ENCODE data around the gene KRTAP10-8. TPM values are rescaled to one million over a fixed set of nuclear protein-coding genes. Genes with fewer than 3 reads are reported as not detected.
"Not testable (repeated sequence)": the region's sequence is repeated elsewhere in the genome, so short reads cannot be mapped to it uniquely, and the experiment has no call there.

KRTAP10-8 gene
- total RNA-seq, 2 experiments from 2014 or later, result not detected

DNA sequence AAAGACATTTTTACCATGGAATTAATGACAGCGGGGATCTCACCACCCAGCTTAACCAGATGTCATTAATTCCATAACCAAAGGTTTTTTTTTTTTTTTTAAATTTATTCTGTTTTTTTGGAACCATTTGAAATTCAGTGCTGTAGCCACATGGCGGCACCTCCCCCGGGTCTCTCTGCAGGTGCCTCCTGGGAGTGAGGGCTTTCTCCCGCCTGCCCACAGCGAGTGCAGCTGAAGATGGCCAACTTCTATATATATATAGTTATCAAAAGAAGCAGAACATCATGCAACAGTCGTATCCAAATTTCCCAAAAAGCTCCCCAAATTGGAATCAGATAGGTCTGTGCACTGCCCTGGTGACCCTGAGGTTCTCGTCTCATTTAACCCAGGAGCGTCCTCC lies 3.6 kb downstream of the KRTAP10-8 start:
- CTCF ChIA-PET, result no interaction called here
- POLR2A ChIA-PET, result no interaction called here

DNA sequence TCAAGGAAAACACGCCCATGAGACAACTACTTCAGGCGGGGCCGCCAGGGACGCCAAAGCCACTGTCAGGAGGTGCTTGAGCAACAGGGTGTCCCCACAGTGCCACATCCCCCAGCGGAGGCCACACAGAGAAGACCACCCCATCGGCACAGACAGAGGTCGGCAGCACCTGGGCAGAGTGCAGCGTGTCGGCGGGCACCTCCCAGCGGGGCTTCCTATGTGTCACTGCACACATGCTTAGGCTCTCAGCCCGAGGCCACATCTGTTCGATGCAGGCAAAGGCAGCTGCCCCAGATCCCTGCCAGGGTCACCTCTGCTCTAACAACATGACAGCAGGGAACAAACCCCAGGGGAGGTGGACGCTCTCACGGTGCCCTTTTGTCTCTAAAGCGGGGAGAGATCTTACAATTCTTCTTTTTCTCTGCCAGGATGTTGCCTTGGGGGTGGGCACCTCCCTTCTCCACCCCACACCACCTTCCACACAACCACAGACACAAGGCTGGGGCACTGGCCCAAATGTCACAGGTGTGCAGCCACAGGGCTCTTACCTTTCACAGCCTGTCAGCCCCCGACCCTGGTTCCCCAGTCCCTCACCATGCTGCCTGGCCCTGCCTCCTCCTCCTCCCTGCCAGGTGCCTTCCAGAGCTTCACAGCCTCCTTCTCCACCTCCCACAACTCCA lies 4.2 kb downstream of the KRTAP10-8 start:
- CTCF ChIA-PET, result no interaction called here
- POLR2A ChIA-PET, result no interaction called here

DNA sequence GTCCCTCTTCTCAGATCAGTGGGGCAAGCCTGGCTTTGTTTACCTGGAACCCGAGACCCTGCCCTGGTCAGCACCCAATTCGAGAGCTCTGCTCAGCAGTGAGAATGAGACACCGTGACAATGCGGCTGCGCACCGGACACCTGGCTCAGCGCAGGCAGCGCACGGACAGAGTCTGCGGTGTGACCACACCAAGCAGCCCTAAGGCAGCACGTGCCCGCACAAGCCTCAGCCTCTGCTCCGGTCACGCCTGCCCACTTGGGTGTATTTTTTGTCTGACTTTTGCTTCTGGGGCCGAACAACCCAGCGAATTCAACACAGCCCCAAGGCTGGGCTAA lies 4.7 kb downstream of the KRTAP10-8 start:
- ChIA-PET POLR2A (no interaction called here), CTCF (interaction anchor here (0.6 kb wide), 1 partner anchor 60 kb away, joined by 3 read pairs; no protein-coding TSS in a partner anchor)

DNA sequence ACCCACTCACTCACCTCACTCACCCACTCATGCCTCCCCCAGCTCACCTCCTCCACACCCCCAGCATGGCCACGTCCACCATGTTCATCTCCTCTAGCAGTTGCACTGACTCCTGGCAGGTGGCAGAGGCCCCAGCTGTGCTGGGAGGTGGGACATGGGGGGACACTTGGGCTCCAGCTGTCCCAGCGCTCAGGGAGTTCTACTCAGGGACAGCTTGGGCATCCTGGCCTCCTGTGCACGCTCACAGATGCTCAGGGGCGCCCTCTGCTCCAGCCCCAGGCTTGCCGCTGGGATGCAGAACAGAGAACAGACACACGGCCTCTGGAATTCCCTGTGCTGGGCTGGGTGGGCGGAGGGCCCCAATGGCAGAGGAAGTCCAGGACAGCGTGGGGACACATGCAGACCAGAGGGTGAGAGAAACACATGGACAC lies 5.2 kb downstream of the KRTAP10-8 start:
- ChIA-PET POLR2A (no interaction called here), CTCF (interaction anchor here (0.6 kb wide), 1 partner anchor 61 kb away, joined by 3 read pairs; no protein-coding TSS in a partner anchor)

DNA sequence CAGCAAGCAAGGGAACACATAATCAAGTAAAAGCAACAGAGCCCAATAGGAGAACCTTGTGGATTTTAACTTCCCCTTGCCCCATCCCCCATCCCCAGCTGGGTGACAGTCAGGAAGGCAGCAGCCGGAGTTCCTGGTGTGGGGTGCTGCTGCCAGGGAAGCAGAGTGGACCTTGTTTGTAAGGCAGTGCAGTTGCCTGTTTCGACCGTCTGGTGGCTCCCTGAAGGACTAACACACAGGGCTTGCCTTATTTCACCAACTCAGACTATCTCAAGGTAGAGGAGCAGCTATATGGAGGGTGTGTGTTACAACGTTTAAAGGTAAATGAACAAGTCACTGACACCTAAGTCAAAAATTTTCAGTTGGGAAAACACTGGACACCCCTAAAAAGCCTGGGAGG lies 6.6 kb downstream of the KRTAP10-8 start:
- ChIA-PET POLR2A (no interaction called here), CTCF (no interaction called here)

DNA sequence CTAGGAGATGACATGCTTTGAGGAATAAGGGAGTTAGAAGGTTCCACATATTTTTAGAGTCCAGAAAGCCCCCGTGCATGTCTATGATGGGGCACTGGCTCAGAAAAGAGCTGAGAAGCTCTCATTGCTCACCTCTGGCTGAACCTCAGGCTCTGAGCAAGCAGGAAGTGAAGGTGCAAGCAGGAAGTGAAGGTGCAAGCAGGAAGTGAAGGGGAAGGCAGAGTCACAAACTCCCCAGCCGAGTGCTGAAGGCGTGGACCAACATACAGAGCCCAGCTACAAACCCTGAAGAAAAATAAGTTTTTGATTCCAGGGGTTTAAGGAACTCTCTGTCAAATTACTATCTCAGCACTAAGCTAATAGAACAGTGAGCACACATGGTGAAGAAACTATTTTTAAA lies 7.0 kb downstream of the KRTAP10-8 start:
- ChIA-PET CTCF (no interaction called here), POLR2A (no interaction called here)

DNA sequence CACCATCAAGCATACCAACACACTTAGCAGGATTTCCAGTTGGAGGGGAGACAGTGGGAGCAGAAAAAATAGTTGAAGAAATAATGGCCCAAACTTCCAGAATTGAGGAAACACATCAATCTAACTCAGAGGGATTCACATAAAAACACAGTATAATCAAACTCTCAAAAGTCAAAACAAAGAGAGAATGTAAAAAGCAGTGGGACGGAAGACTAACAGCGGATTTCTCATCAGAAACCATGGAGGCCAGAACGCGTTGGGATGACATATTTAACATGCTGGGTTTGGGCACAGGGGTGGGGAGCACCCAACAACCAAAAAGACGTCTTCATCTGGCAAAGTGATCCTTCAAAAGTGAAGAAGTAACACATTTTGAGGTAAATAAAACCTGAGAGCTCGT lies 8.0 kb downstream of the KRTAP10-8 start:
- ChIA-PET CTCF (no interaction called here), POLR2A (no interaction called here)

DNA sequence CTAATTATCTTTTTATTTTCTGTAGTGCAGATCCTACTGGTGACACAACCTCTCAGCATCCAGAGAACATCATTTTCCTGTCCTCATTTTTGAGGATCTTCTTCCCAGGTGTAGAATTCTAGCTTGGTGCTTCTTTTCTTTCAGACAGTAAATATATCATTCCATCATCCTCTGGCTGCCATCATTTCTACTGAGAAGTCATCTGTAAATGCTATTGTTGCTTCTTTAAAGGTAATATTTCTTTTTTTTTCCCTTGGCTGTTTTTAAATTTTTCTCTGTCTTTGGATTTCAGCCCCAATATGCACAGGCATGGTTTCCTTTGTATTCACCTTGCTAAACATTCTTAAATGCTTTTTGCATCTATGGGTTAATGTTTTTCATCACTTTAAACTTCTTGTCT lies 11.7 kb downstream of the KRTAP10-8 start:
- ChIA-PET POLR2A (no interaction called here), CTCF (no interaction called here)

DNA sequence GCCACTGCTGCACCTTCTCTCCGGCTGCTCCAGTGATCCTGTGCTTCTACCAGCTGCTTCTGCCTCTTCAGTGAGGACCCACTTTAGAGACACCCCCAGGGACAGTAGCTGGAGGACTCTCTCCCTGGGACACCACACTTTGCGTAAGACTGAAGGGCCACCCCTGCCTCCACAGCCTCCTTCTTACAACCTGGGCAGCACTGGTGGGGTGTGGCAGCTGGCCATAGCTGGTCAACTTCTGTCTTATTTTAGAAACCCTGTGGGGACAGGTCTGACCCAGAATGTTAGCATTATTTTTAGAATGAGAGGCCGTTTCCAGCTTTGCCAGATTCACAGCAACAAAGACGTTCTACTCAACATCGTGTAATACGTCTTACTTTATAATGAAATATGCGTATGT lies 13.9 kb downstream of the KRTAP10-8 start:
- POLR2A ChIA-PET, result no interaction called here
- CTCF ChIA-PET, result no interaction called here

DNA sequence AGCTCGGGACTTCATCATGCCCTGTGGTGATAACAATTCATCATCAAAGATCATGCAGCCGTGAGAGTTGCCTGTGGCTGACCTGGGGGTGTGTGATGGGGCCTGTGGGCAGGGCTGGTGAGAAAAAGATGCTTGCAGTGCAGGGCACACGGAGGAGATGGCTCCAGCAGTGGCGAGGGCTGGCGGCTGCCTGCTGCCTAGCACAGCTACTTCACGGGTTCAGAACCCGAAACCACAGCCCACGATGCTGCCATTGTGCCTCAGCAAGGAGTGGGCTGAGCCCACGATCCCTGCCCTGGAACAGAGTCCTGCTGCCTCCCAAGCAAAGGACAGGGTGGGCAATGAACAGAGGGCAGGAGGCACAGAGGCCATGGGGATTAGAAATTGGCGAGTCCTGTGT lies 14.4 kb downstream of the KRTAP10-8 start:
- CTCF ChIA-PET, result no interaction called here
- POLR2A ChIA-PET, result no interaction called here

DNA sequence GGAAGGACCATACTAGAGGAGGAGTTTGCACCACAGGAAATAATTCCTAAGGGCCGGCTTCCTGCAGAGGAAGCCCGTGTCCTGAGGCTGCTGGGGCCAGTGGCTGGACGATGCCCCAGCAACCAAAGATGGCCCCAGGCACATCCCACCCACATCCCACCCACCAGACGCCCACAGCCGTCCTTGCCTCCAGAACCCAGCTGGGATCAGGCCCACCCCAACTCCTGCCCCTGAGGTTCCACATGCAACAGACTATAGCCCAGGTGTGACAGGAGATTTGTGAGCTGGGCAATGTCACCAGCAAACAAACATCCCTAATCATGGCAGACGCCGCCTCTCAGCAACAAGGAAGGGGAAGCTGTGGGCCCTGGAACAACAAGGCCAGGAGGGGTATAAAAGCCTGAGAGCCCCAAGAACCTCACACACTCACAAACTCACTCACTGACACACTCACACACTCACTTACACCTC lies 14.8 kb downstream of the KRTAP10-8 start, which contains the start of gene KRTAP10-9:
TSS of gene KRTAP10-9 (plus strand) at position 421 of the 471 bp plus-strand sequence. CDS start 79 bp downstream, outside the sequence.
- CTCF ChIA-PET, result no interaction called here
- POLR2A ChIA-PET, result no interaction called here

DNA sequence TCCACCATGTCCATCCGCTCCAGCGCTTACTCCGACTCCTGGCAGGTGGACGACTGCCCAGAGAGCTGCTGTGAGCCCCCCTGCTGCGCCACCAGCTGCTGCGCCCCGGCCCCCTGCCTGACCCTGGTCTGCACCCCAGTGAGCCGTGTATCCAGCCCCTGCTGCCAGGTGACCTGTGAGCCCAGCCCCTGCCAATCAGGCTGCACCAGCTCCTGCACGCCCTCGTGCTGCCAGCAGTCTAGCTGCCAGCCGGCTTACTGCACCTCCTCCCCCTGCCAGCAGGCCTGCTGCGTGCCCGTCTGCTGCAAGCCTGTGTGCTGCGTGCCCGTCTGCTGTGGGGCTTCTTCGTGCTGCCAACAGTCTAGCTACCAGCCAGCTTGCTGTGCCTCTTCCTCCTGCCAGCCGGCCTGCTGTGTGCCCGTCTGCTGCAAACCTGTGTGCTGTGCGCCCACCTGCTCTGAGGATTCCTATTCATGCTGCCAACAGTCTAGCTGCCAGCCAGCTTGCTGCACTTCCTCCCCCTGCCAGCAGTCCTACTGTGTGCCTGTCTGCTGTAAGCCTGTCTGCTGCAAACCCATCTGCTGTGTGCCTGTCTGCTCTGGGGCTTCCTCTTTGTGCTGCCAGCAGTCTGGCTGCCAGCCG lies 15.4 kb downstream of the KRTAP10-8 start:
- CTCF ChIA-PET, POLR2A ChIA-PET: not testable (repeated sequence)

DNA sequence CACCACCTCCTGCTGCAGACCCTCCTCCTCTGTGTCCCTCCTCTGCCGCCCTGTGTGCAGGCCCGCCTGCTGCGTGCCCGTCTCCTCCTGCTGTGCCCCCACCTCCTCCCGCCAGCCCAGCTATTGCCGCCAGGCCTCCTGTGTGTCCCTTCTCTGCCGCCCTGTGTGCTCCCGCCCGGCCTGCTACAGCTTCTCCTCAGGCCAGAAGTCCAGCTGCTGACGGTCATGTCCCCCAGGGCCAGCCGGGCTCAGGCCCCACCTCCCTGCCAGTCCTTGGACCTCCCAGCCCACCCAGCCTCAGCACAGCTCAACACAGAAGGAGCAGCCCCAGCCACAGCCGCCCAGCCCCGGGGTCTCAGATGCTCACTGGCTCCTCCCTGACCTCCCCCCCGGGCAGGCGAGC lies 16.0 kb downstream of the KRTAP10-8 start:
- CTCF ChIA-PET, POLR2A ChIA-PET: not testable (repeated sequence)

DNA sequence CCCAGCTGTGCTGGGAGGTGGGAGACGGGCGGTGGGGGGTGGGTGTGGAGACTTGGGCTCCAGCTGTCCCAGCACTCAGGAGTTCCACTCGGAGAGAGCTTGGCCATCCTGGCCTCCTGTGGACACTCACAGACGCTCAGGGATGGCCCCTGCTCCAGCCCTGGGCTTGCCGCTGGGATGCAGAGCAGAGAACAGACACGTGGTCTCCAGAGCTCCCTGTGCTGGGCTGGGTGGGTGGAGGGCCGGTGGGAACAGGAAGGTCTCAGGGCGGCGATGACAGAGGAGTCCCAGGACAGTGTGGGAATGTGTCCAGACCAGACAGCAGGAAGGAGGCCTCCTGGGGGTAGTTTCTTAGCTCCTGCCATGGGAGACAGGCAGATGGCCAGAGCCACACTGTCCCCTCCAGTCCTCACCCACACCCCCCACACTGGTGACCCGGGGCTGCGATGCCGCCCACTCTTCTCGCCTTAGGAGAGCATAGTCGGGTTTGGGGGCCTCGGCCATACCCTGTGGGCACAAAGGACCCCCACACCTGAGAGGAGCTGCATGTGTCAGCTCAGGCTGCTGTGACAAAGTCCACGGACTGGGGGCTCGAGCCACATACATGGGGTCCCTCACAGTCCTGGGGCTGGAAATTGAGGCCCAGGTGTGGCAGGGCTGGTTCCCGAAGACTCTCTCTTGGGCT lies 17.0 kb downstream of the KRTAP10-8 start:
- POLR2A ChIA-PET, result no interaction called here
- CTCF ChIA-PET, result no interaction called here

DNA sequence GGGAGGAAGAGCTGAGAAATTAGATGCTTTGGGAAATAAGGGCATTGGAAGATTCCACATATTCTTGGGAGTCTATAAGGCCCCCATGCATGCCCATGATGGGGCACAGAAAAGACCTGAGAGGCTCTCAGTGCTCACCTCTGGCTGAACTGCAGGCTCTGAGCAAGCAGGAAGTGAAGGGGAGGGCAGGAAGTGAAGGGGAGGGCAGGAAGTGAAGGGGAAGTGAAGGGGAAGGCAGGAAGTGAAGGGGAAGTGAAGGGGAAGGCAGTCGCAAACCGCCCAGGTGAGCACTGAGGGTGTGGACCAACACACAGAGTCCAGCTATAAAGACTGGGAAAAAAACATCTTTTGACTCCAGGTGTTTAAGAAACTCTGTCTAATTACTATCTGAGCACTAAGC lies 18.6 kb downstream of the KRTAP10-8 start:
- CTCF ChIA-PET, result no interaction called here
- POLR2A ChIA-PET, result no interaction called here

DNA sequence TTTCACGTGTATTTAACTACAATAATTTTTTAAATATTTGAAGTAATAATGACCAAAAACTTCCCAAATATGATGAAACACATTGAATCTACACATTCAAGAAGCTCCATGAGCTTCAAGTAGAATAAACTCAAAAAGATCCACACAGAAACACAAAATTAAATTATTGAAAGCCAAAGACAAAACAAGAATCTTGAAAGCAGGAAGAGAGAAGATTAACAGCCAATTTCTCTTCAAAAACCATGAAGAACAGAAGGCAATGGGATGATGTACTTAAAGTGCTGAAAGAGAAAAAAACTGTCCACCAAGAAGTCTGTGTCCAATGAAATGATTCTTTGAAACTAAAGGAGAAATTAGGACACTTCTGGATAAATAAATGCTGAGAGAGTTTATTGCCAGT lies 20.2 kb downstream of the KRTAP10-8 start:
- POLR2A ChIA-PET, result no interaction called here
- CTCF ChIA-PET, result no interaction called here

DNA sequence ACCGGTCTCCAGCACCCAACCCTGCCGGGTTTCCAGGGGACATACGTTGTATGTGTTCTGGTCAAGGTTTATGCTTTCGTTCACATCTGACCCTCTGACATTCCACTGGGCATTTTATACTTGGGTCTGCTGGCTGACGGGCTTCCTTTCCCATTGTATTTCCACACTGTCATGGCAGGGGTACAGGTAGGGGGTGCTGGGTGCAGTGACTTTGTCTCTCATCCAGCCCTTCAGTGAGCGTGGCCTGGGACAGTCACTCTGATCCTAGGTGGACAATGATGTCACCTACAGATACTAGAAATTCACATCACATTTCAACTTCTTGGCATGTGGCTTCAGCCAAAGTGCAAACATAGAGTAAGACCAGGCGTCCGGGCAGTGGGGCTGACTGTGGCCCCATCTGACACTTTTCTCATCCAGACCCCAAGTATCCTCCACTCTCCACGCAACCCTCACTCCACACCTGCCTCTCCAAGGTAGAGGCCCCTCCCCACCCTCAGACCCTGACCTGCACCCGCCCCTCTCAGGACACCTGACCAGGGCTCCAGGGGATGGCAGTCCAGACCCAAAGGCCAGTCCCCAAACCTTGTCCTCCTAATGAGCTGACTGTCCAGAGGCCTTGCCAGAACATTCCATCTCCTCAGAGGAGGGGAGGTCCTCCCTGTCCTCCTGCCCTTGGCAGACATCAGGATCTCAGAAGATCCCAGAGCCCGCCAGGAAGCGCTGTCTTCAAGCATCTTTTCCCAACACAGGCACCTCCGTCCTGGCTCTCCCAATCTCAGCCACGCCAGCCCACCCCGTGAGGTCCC lies 24.5 kb downstream of the KRTAP10-8 start:
- ChIA-PET POLR2A (no interaction called here), CTCF (no interaction called here)

DNA sequence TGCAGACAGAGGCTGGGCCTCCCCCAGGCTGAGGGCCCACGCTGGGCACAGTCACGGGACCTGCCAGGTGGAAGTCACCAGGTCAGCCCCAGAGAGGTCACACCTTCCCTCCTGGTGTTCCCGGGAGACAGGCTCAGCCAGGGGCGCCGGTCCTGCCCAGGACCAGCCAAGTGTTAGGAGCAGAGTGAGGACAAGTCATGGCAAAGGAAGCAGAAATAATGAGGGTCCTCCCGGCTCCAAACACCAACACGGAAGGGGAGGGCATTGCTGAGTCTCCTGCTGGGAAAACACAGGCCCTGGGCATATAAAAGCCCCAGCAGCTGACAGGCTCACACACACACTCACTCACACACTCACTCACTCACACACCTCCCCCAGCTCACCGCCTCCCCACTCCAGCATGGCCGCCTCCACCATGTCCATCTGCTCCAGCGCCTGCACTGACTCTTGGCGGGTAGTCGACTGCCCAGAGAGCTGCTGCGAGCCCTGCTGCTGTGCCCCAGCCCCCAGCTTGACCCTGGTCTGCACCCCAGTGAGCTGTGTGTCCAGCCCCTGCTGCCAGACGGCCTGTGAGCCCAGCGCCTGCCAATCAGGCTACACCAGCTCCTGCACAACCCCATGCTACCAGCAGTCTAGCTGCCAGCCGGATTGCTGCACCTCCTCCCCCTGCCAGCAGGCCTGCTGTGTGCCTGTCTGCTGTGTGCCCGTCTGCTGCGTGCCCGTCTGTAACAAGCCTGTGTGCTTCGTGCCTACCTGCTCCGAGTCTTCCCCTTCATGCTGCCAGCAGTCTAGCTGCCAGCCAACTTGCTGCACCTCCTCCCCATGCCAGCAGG lies 25.4 kb downstream of the KRTAP10-8 start, which contains the start of gene KRTAP10-10:
TSS of gene KRTAP10-10 (plus strand) at position 339 of the 833 bp plus-strand sequence. CDS start at position 401, 62 bp downstream.
- CTCF ChIA-PET, result no interaction called here
- POLR2A ChIA-PET, result no interaction called here

DNA sequence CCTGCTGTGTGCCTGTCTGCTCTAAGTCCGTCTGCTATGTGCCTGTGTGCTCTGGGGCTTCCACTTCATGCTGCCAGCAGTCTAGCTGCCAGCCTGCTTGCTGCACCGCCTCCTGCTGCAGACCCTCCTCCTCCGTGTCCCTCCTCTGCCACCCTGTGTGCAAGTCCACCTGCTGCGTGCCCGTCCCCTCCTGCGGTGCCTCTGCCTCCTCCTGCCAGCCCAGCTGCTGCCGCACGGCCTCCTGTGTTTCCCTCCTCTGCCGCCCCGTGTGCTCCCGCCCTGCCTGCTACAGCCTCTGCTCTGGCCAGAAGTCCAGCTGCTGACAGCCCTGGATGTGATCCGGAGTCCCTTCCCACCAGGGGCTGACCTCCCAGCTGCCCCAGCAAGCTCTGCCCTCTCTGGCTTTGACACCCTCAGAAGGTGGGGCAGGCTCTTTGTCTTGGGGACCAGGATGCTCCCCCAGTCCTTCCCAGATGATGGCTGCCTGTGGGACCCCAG lies 26.0 kb downstream of the KRTAP10-8 start:
- POLR2A ChIA-PET, CTCF ChIA-PET: not testable (repeated sequence)

Data from activated CD8-positive, alpha-beta memory T cell treated with anti-CD3 and anti-CD28 coated beads for 36 hours (primary cell).